ENCODE data around the gene RYR3. TPM values are rescaled to one million over a fixed set of nuclear protein-coding genes. Genes with fewer than 3 reads are reported as not detected.

The RYR3 gene
- polyA plus RNA-seq, 1 donor (not counting 4 experiments of a cell fraction or from before 2014, with no cell fraction given): 0.04 TPM

- no peaks in the 10 kb centered on the region for H3K4me1 ChIP-seq (ENCODE audit: control insufficient read depth, extremely low read depth, insufficient read depth, low read length)
- DNase-seq (ENCODE audit: low read depth, low spot score): no peak
- dilution Hi-C loops (cut with MboI; ENCODE audit: extremely low pct_ligation_motif_present, low sequenced_read_pairs): no loop called here
- no peaks in the 10 kb centered on the region for H3K36me3 ChIP-seq (ENCODE audit: control insufficient read depth in 2 of 2, extremely low read depth in 1 of 2, insufficient read depth in 2 of 2, low read length in 2 of 2)
- H3K27ac ChIP-seq (ENCODE audit: control insufficient read depth, insufficient read depth, low read length): no peak overlapping the region
- no peak for FAIRE-seq
- no peaks in the 10 kb centered on the region for H3K27me3 ChIP-seq (ENCODE audit: control insufficient read depth, extremely low read depth, insufficient read depth, low read length)
- no peak overlapping the region for H3K9ac ChIP-seq (ENCODE audit: control insufficient read depth, extremely low read depth, insufficient read depth, low read length)
- no peak overlapping the region for H2AFZ ChIP-seq (ENCODE audit: control insufficient read depth, low read length)
- H3K79me2 ChIP-seq (ENCODE audit: control insufficient read depth, insufficient read depth, low read length): no peaks in the 10 kb centered on the region
- H4K20me1 ChIP-seq (ENCODE audit: control insufficient read depth, extremely low read depth, insufficient read depth, low read length): no peaks in the 10 kb centered on the region
- H3K9me3 ChIP-seq (ENCODE audit: control insufficient read depth, low read depth, low read length): no peaks in the 10 kb centered on the region
- TF ChIP-seq CTCF (optimal IDR thresholded peaks at IDR 0.05 in 1 of 3, IDR thresholded peaks at IDR 0.05 in 1 of 3, conservative IDR thresholded peaks at IDR 0.05 in 1 of 3; ENCODE audit: extremely low read depth in 1 of 3, insufficient read depth in 2 of 3, low read length in 3 of 3): no peak
- no peak for TF ChIP-seq EZH2 (IDR thresholded peaks at IDR 0.05; ENCODE audit: low read length)
- no peaks in the 10 kb centered on the region for H3K9me1 ChIP-seq (ENCODE audit: control insufficient read depth, extremely low read depth, insufficient read depth, low read length)
- no peak overlapping the region for H3K4me3 ChIP-seq (ENCODE audit: control insufficient read depth in 2 of 3, extremely low read depth in 1 of 3, insufficient read depth in 2 of 3, low read depth in 1 of 3, low read length in 3 of 3)
- H3K4me2 ChIP-seq (ENCODE audit: control insufficient read depth, extremely low read depth, insufficient read depth, low read depth, low read length): no peak overlapping the region
Observed at GRCh38 chr15:33848011-33848410, 537.2 kb downstream of the RYR3 start.

DNA sequence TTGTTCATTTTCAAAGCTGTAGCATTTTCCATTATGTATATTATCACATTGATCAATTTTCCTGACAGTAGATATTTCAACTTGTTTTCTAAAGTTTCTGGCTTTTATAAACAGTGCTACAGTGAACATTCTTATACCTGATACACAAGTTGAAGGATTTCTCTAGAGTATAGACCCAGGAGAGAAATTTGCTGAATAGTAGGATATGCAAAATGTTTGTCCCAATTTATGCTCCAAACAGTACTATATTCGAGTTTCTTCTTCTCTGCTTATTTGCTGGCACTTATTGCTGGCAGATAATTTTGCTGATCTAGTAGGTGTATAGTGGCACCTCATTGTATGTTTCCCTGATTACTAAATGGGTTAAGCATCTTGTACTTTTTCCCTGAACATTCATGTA lies 540.3 kb downstream of the RYR3 start:
- TF ChIP-seq CTCF (optimal IDR thresholded peaks at IDR 0.05 in 1 of 3, IDR thresholded peaks at IDR 0.05 in 1 of 3, conservative IDR thresholded peaks at IDR 0.05 in 1 of 3; ENCODE audit: extremely low read depth in 1 of 3, insufficient read depth in 2 of 3, low read length in 3 of 3): no peak
- no peak for TF ChIP-seq EZH2 (IDR thresholded peaks at IDR 0.05; ENCODE audit: low read length)
- Histone ChIP-seq H3K4me2 (ENCODE audit: control insufficient read depth, extremely low read depth, insufficient read depth, low read depth, low read length) (no peak overlapping the region), H3K9ac (ENCODE audit: control insufficient read depth, extremely low read depth, insufficient read depth, low read length) (no peak overlapping the region), H3K9me3 (ENCODE audit: control insufficient read depth, low read depth, low read length) (no peaks in the 10 kb centered on the region), H3K4me3 (ENCODE audit: control insufficient read depth in 2 of 3, extremely low read depth in 1 of 3, insufficient read depth in 2 of 3, low read depth in 1 of 3, low read length in 3 of 3) (no peak overlapping the region), H2AFZ (ENCODE audit: control insufficient read depth, low read length) (no peak overlapping the region), H3K27me3 (ENCODE audit: control insufficient read depth, extremely low read depth, insufficient read depth, low read length) (no peaks in the 10 kb centered on the region), H3K4me1 (ENCODE audit: control insufficient read depth, extremely low read depth, insufficient read depth, low read length) (no peaks in the 10 kb centered on the region), H3K27ac (ENCODE audit: control insufficient read depth, insufficient read depth, low read length) (no peak overlapping the region), H3K79me2 (ENCODE audit: control insufficient read depth, insufficient read depth, low read length) (no peaks in the 10 kb centered on the region), H4K20me1 (ENCODE audit: control insufficient read depth, extremely low read depth, insufficient read depth, low read length) (no peaks in the 10 kb centered on the region), H3K36me3 (ENCODE audit: control insufficient read depth in 2 of 2, extremely low read depth in 1 of 2, insufficient read depth in 2 of 2, low read length in 2 of 2) (no peaks in the 10 kb centered on the region), H3K9me1 (ENCODE audit: control insufficient read depth, extremely low read depth, insufficient read depth, low read length) (no peaks in the 10 kb centered on the region)
- FAIRE-seq: no peak
- no peak for DNase-seq (ENCODE audit: low read depth, low spot score)
- dilution Hi-C loops (cut with MboI; ENCODE audit: extremely low pct_ligation_motif_present, low sequenced_read_pairs): no loop called here
